GM12874 (cell line): ENCODE measurements around the gene AMOTL2.
A peak's percentile ranks its signal among the peaks of the same experiment; 100 is the strongest.

Experiments used
- TF ChIP-seq, protein P1 (sequence below): IDR thresholded peaks from 2 replicates; pipeline ENCODE4 v1.5.1; 2011; ENCODE audit warnings: low read depth, mild to moderate bottlenecking, control low read depth, low read length, moderate library complexity; ENCODE audit not compliant: insufficient read depth

AMOTL2 gene

DNA sequence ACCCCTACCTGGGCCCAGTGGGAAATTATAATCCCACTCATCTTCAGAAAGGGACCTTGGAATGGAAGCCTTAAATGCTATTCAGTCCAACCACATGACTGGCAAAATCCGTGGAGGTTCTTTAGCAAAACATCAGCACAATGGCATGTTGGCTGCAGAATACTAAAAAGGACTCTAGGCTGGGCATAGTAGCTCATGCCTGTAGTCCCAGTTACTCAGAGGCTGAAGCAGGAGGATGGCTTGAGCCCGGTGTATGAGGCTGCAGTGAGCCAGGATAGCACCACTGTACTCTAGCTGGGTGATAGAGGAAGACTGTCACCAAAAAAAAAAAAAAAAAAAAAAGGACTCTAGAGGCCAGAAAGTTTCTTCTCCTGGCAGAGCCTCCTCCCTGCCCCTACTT lies 63.0 kb downstream of the AMOTL2 start:
- TF ChIP-seq, protein P1, sequence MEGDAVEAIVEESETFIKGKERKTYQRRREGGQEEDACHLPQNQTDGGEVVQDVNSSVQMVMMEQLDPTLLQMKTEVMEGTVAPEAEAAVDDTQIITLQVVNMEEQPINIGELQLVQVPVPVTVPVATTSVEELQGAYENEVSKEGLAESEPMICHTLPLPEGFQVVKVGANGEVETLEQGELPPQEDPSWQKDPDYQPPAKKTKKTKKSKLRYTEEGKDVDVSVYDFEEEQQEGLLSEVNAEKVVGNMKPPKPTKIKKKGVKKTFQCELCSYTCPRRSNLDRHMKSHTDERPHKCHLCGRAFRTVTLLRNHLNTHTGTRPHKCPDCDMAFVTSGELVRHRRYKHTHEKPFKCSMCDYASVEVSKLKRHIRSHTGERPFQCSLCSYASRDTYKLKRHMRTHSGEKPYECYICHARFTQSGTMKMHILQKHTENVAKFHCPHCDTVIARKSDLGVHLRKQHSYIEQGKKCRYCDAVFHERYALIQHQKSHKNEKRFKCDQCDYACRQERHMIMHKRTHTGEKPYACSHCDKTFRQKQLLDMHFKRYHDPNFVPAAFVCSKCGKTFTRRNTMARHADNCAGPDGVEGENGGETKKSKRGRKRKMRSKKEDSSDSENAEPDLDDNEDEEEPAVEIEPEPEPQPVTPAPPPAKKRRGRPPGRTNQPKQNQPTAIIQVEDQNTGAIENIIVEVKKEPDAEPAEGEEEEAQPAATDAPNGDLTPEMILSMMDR, result no peak

DNA sequence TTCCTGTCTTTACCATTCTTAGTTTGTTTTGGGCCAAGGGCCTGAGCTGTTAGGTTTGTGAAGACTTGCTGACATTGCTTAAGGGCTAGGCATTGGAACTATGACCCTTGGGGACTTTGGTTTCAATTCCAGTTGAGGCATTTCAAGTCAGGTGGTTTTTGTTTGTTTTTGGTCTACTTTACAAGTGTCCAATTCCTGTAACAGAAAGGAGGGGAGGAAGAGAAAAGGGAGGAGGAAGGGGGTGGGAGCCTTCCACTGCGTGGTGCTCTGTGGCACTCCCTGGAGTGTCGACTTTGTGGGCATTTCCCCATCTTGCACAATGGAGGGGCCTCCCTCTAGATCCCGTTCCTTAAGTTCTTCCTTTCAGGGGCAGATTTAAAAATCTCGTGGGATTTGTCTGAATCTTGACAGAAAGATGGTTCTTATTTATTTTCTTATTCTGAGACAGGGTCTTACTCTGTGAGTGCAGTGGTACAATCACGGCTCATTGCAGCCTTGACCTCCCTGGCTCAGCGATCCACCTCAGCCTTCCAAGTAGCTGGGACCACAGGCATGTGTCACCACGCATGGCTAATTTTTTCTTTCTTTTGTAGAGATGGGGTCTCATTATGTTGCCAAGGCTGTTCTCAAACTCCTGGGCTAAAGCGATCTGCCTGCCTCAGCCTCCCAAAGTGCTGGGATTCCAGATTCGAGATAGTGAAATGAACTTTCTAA lies 64.1 kb downstream of the AMOTL2 start:
- TF ChIP-seq, protein P1, result no peak

DNA sequence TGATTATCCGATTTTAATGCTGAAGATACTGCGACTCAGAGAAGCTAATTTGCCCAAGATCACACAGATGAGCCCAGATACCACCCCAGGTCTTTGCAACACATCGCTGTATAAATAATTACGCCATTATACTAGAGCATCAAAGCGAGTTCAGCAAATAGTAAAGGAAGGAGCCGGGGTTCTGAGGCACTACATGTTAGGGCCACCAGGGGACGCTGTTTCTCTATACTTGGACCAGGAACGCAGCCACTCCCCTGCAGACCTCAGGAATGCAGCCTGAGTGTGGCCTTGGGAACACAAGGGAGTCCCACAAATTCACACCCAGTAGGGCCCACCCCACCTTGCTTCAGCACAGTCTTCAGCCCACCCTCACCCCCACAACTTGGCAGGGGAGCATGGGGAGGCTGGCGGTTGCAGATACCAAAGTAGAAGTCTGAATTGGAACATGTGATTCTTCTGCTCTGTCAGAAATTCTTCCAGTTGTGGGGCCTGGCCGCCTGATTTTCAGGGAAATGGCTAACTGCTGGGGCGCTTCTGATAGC lies 65.8 kb downstream of the AMOTL2 start:
- TF ChIP-seq, protein P1, result peak; percentile 99

DNA sequence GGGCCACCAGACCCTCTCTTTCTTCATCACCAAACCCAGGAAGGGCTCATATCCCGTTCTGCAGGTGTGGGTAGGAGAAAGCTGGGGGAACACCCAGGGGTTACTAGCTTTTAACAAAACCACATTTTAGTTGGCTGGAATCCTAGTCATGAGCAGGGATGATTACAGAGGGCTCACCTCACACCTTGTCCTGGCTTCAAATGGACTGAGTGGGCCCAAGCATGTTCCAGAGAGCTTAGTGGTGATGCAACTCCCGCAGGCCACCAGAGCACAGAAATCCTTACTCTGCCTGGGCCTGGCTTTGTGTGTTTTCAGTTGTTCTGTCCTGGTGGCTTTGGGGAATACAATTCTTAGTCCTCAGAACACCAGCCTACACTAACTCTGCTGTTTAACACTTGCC lies 66.8 kb downstream of the AMOTL2 start:
- TF ChIP-seq, protein P1, result no peak

DNA sequence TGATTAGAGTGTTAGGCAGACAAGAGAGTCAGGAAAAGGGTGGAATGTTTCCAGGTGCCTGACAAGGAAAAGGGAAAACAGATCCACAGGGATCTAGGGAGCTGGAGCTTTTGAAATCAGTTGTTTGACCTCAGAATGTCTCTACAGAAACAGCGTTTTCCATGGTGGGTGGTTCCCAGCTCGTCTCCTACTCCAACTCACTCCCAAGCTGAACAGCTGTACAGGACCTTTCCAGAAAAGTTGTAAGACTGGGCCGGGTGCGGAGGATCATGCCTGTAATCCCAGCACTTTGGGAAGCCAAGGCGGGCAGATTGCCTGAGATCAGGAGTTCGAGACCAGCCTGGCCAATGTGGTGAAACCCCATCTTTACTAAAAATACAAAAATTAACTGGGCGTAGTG lies 67.9 kb downstream of the AMOTL2 start:
- TF ChIP-seq, protein P1, result no peak
